Lung (tissue), 12 donors: ENCODE data around the gene PHYH. TPM values are rescaled to one million over a fixed set of nuclear protein-coding genes. Genes with fewer than 3 reads are reported as not detected.
"Not testable (repeated sequence)": the region's sequence is repeated elsewhere in the genome, so short reads cannot be mapped to it uniquely, and the experiment has no call there.

Experiments
- ATAC-seq: fragments of 200-7000 bp; cut with Tn5 transposase; one replicate; pipeline ENCODE4 v1.9.1; 2020; ENCODE audit warnings: moderate number of reproducible peaks; ENCODE audit not compliant: insufficient read depth, low FRiP score
- DNase-seq, 3 donors: peaks; one replicate each; pipeline ENCODE4 v3.0.0-alpha.2; 2013 to 2017
- H3K27ac ChIP-seq, 2 donors: one replicate each; pipeline ENCODE4 v1.5.1; 2013; ENCODE audit warnings: mild to moderate bottlenecking in 2 of 2, moderate library complexity in 2 of 2, control low read depth in 1 of 2, inconsistent platforms in 1 of 2, low read depth in 1 of 2, low read length in 1 of 2
- H3K27me3 ChIP-seq, 3 donors: one replicate each; pipeline ENCODE4 v1.5.1; 2013; ENCODE audit warnings: low read length in 2 of 3; ENCODE audit not compliant: control insufficient read depth in 3 of 3, insufficient read depth in 3 of 3
- H3K36me3 ChIP-seq, 4 donors: one replicate each; pipeline ENCODE4 v1.5.1; 2013; ENCODE audit warnings: low read length in 4 of 4, mild to moderate bottlenecking in 1 of 4, moderate library complexity in 1 of 4; ENCODE audit not compliant: control insufficient read depth in 4 of 4, insufficient read depth in 4 of 4
- H3K4me1 ChIP-seq, 5 donors: one replicate each; pipeline ENCODE4 v1.5.1; 2013; ENCODE audit warnings: low read length in 5 of 5, mild to moderate bottlenecking in 2 of 5, moderate library complexity in 1 of 5; ENCODE audit not compliant: control insufficient read depth in 5 of 5, insufficient read depth in 5 of 5
- H3K4me3 ChIP-seq: one replicate; pipeline ENCODE4 v1.5.1; 2013; ENCODE audit warnings: mild to moderate bottlenecking, control low read depth, moderate library complexity
- H3K9ac ChIP-seq, 2 donors: one replicate each; pipeline ENCODE4 v1.5.1; 2013; ENCODE audit warnings: low read length in 2 of 2, control low read depth in 1 of 2; ENCODE audit not compliant: insufficient read depth in 1 of 2
- H3K9me3 ChIP-seq, 4 donors: one replicate each; pipeline ENCODE4 v1.5.1; 2013; ENCODE audit warnings: low read length in 3 of 4, mild to moderate bottlenecking in 1 of 4, moderate library complexity in 1 of 4; ENCODE audit not compliant: control insufficient read depth in 4 of 4, insufficient read depth in 3 of 4
- CTCF ChIP-seq: IDR thresholded peaks from 2 replicates; pipeline ENCODE4 v1.5.1; 2012; ENCODE audit warnings: mild to moderate bottlenecking; ENCODE audit errors: control extremely low read depth, extremely low read depth
- WGBS, 2 donors: extraction: QIAGEN DNeasy Blood & Tissue Kit; methylation state at CpG; one replicate each; pipeline ENCODE4 v1.1.7; 2013; 5-methylcytosine and 5-hydroxymethylcytosine counted together
- polyA plus RNA-seq, 2 donors: library from polyadenylated mRNA; stranded (reverse); fragments of 200-250 nt; gene quantifications; one replicate each; pipeline ENCODE4 v1.2.1, GENCODE V29; 2013
- total RNA-seq, 2 donors: library from RNA; depleted of rRNA in 1 of 2; stranded (reverse); fragments of >200 nt in 1 of 2; gene quantifications; one replicate each; pipeline ENCODE4 v1.2.1, GENCODE V29; 2014 to 2021
- donor health status: control.
- donor health status: control.
- donor health status: Bipolar disorder and iron deficiency.
- donor health status: healthy.
- donor health status: DM: yes; HTN: yes; CAD: no.

The PHYH gene
- total and polyA plus RNA-seq, 4 donors = 14.8 to 28.9 (median 22.8) TPM

GRCh38 chr10:13276749-13277365 lies 23.0 kb downstream of the PHYH start:
- 66 to 79% methylated on average over 4 of the region's 4 CpGs for WGBS, 2 donors
- Histone ChIP-seq H3K4me3 (no peak overlapping the region), H3K9ac (no peak overlapping the region), H3K36me3 (peaks cover 0 to 19% (median 6%) of the 10 kb centered on the region in 4 donors), H3K4me1 (peaks cover 0 to 19% (median 6%) of the 10 kb centered on the region in 5 donors), H3K27ac (no peak overlapping the region), H3K9me3 (no peaks in the 10 kb centered on the region), H3K27me3 (no peaks in the 10 kb centered on the region)
- DNase-seq (peak; percentile 47 to 86 (median 80)), ATAC-seq (no peak)
- TF ChIP-seq CTCF = no peak

GRCh38 chr10:13276146-13276545 lies 23.7 kb downstream of the PHYH start:
- H3K4me3 ChIP-seq, H3K27me3 ChIP-seq, H3K9ac ChIP-seq, H3K9me3 ChIP-seq, DNase-seq, ATAC-seq, H3K27ac ChIP-seq: not testable (repeated sequence)
- peaks cover 0 to 15% (median 3%) of the 10 kb centered on the region in 4 donors for H3K36me3 ChIP-seq
- 97 to 99% methylated on average over 11 of the region's 11 CpGs for WGBS, 2 donors
- H3K4me1 ChIP-seq = peaks cover 0 to 27% (median 6%) of the 10 kb centered on the region in 5 donors

- WGBS, 2 donors = 69 to 90% methylated on average over 12 of the region's 12 CpGs
- DNase-seq = peak; percentile 96 to 99 (median 99)
- Histone ChIP-seq H3K4me1 (peaks cover 0 to 45% (median 6%) of the 10 kb centered on the region in 5 donors), H3K27ac (no peak overlapping the region), H3K9me3 (no peaks in the 10 kb centered on the region), H3K27me3 (no peaks in the 10 kb centered on the region), H3K36me3 (no peaks in the 10 kb centered on the region), H3K4me3 (no peak overlapping the region), H3K9ac (no peak overlapping the region)
- no peak for TF ChIP-seq CTCF
- ATAC-seq = peak; percentile 41
These were observed 27.7 kb downstream of the PHYH start for GRCh38 chr10:13272164-13272571.

GRCh38 chr10:13271552-13272163 lies 28.2 kb downstream of the PHYH start:
- no peaks in the 10 kb centered on the region for H3K9me3 ChIP-seq
- ATAC-seq (no peak), DNase-seq (peak; percentile 74 to 92 (median 85))
- WGBS, 2 donors = 49 to 61% methylated on average over 14 of the region's 14 CpGs
- H3K4me1 ChIP-seq = peaks cover 0 to 42% (median 6%) of the 10 kb centered on the region in 5 donors
- no peaks in the 10 kb centered on the region for H3K36me3 ChIP-seq
- no peak for TF ChIP-seq CTCF
- H3K4me3 ChIP-seq = no peak overlapping the region
- H3K27me3 ChIP-seq = no peaks in the 10 kb centered on the region
- H3K27ac ChIP-seq = no peak overlapping the region
- no peak overlapping the region for H3K9ac ChIP-seq
